SU-DHL-6 (cell line): Measurements from ENCODE around the gene RASAL1.

Source experiments
- H2AFZ ChIP-seq: fragments of 200-600 bp; sonication (generic); 2 replicates; pipeline ENCODE4 v1.6.1; 2014; ENCODE audit warnings: low read depth, mild to moderate bottlenecking, moderate library complexity, mixed read lengths, antibody characterized with exemption, low read length; ENCODE audit not compliant: severe bottlenecking
- H3F3A ChIP-seq: fragments of 200-600 bp; shearing (Covaris generic); 2 replicates; pipeline ENCODE4 v1.6.0; 2016; ENCODE audit warnings: antibody characterized with exemption, mild to moderate bottlenecking; ENCODE audit not compliant: insufficient read depth
- H3K27ac ChIP-seq: fragments of 200-600 bp; sonication (generic); 2 replicates; pipeline ENCODE4 v1.5.1; 2016; ENCODE audit warnings: low read depth, mild to moderate bottlenecking, low read length, moderate library complexity, mixed read lengths
- H3K27me3 ChIP-seq: fragments of 200-600 bp; sonication (generic), shearing (Covaris generic); 2 replicates; pipeline ENCODE4 v1.6.0; 2014; ENCODE audit warnings: mild to moderate bottlenecking, low read length
- H3K36me3 ChIP-seq: fragments of 200-600 bp; sonication (generic); 2 replicates; pipeline ENCODE4 v1.6.1; 2014; ENCODE audit warnings: mild to moderate bottlenecking, low read length, mixed read lengths
- H3K4me2 ChIP-seq: fragments of 300-600, 200-600 bp; shearing (Covaris generic), sonication (generic); 2 replicates; pipeline ENCODE4 v1.6.0; 2014; ENCODE audit warnings: low read length, low read depth, mild to moderate bottlenecking; ENCODE audit not compliant: poor library complexity, severe bottlenecking
- H3K4me3 ChIP-seq: fragments of 200-600 bp; sonication (generic); 2 replicates; pipeline ENCODE4 v1.5.1; 2014; ENCODE audit warnings: antibody characterized with exemption, low read length, mild to moderate bottlenecking, mixed read lengths; ENCODE audit not compliant: insufficient read depth, poor library complexity, severe bottlenecking
- H3K79me2 ChIP-seq: fragments of 200-600 bp; sonication (generic); 2 replicates; pipeline ENCODE4 v1.6.1; 2014; ENCODE audit warnings: mild to moderate bottlenecking, low read length, moderate library complexity; ENCODE audit not compliant: insufficient read depth
- H3K9ac ChIP-seq: fragments of 200-600 bp; sonication (generic); 2 replicates; pipeline ENCODE4 v1.7.0; 2014; ENCODE audit warnings: mild to moderate bottlenecking, low read length
- H3K9me2 ChIP-seq: fragments of 200-600 bp; sonication (generic); replicated peaks from 2 replicates; pipeline ENCODE4 v1.6.1; 2014; ENCODE audit warnings: low read length; ENCODE audit not compliant: insufficient read depth
- H3K9me3 ChIP-seq: fragments of 200-600 bp; sonication (generic); 2 replicates; pipeline ENCODE4 v1.6.1; 2014; ENCODE audit warnings: low read length, mixed read lengths; ENCODE audit not compliant: insufficient read depth
- H4K20me1 ChIP-seq: fragments of 200-600 bp; sonication (generic); 2 replicates; pipeline ENCODE4 v1.6.1; 2014; ENCODE audit warnings: low read depth, mild to moderate bottlenecking, antibody characterized with exemption, low read length, moderate library complexity, mixed read lengths
- CTCF ChIP-seq: fragments of 200-600 bp; sonication (generic); IDR thresholded peaks from one replicate; pipeline ENCODE4 v1.5.1; 2017; ENCODE audit warnings: antibody characterized with exemption, mild to moderate bottlenecking, low read length, moderate library complexity; ENCODE audit not compliant: insufficient read depth, poor library complexity, severe bottlenecking
- EZH2phosphoT487 ChIP-seq: fragments of 200-600 bp; sonication (generic), shearing (Covaris generic); conservative IDR thresholded peaks from 2 replicates; pipeline ENCODE4 v1.6.1; 2018; ENCODE audit warnings: mild to moderate bottlenecking, antibody characterized with exemption, low read length, moderate library complexity, mixed read lengths

RASAL1 gene

GRCh38 chr12:113135178-113136127, at the start of gene RASAL1:
RASAL1 (minus strand) TSS chr12:113135761; CDS start chr12:113135462, 299 bp downstream.
- TF ChIP-seq EZH2phosphoT487 (no peak), CTCF (peak; percentile 74)
- no peaks in the 10 kb centered on the region for H3K9me3 ChIP-seq
- peak within 1 kb of the TSS; percentile 81 for H3K4me2 ChIP-seq
- H4K20me1 ChIP-seq = no peaks in the 10 kb centered on the region
- peaks cover 44% of the 10 kb centered on the region for H3K79me2 ChIP-seq
- H2AFZ ChIP-seq = no peak within 1 kb of the TSS
- H3K9ac ChIP-seq = peak within 1 kb of the TSS; percentile 96
- no peaks in the 10 kb centered on the region for H3K36me3 ChIP-seq
- peak within 1 kb of the TSS; percentile 68 for H3K27ac ChIP-seq
- H3K27me3 ChIP-seq = no peaks in the 10 kb centered on the region
- H3K4me3 ChIP-seq = peak within 1 kb of the TSS; percentile 98
- H3F3A ChIP-seq = peaks cover 25% of the 10 kb centered on the region
- no peaks in the 10 kb centered on the region for H3K9me2 ChIP-seq

- peak overlapping the region; percentile 5 for H2AFZ ChIP-seq
- H4K20me1 ChIP-seq = no peaks in the 10 kb centered on the region
- H3K9me3 ChIP-seq = no peaks in the 10 kb centered on the region
- peak overlapping the region; percentile 86 for H3K27ac ChIP-seq
- H3K4me2 ChIP-seq = peak overlapping the region; percentile 91
- H3K79me2 ChIP-seq = peaks cover 75% of the 10 kb centered on the region
- no peak for TF ChIP-seq CTCF
- TF ChIP-seq EZH2phosphoT487 = no peak
- peak overlapping the region; percentile 81 for H3K4me3 ChIP-seq
- peaks cover 16% of the 10 kb centered on the region for H3F3A ChIP-seq
- H3K9me2 ChIP-seq = no peaks in the 10 kb centered on the region
- peak overlapping the region; percentile 81 for H3K9ac ChIP-seq
- 0 out of 2 replicates have a peak, but pooled peaks cover 9% of the 10 kb centered on the region for H3K36me3 ChIP-seq
- H3K27me3 ChIP-seq = no peaks in the 10 kb centered on the region
Observed at GRCh38 chr12:113184900-113185179, 49.3 kb upstream of the RASAL1 start.

- Histone ChIP-seq H3K27me3 (no peaks in the 10 kb centered on the region), H3K4me2 (peak overlapping the region; percentile 91), H3K27ac (peak overlapping the region; percentile 86), H3K9ac (peak overlapping the region; percentile 81), H4K20me1 (no peaks in the 10 kb centered on the region), H2AFZ (peak overlapping the region; percentile 5), H3K9me2 (no peaks in the 10 kb centered on the region), H3K9me3 (no peaks in the 10 kb centered on the region), H3K36me3 (0 out of 2 replicates have a peak, but pooled peaks cover 7% of the 10 kb centered on the region), H3K4me3 (peak overlapping the region; percentile 81), H3F3A (peaks cover 16% of the 10 kb centered on the region), H3K79me2 (peaks cover 72% of the 10 kb centered on the region)
- TF ChIP-seq CTCF = no peak
- no peak for TF ChIP-seq EZH2phosphoT487
Observed at GRCh38 chr12:113184098-113184899, 48.7 kb upstream of the RASAL1 start.
